Activated T-cell treated with anti-CD3 and anti-CD28 coated beads for 1 hour (primary cell): ENCODE measurements around the gene PDE8A.
"Not testable (repeated sequence)": the region's sequence is repeated elsewhere in the genome, so short reads cannot be mapped to it uniquely, and the experiment has no call there.

Experiments
- DNase-seq: peaks from one replicate; pipeline ENCODE4 v3.0.0-alpha.2; 2020; ENCODE audit warnings: low read depth

PDE8A gene

GRCh38 chr15:85011160-85011571, 29.5 kb downstream of the PDE8A start:
- DNase-seq: no peak

GRCh38 chr15:85011724-85012123, 30.1 kb downstream of the PDE8A start:
- DNase-seq: not testable (repeated sequence)

DNA sequence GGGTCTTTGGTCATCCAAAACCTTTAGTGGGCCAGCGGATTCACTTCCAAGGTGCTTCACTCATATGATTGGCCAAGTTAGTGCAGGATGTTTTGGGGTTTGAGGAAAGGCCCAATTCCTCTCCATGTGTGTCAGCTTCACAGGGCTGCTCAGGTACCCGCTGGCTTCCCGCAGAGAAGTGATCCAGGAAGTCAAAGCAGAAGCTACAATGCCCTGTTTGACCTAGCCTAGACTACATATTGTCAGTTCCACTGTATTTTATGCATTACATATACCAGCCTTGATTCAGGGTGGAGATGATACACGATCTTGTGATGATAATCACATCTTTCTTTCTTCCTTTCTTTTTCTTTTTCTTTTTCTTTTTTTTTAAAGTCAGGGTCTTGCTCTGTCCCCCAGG, 32.1 kb downstream of the PDE8A start:
- DNase-seq: no peak

- DNase-seq: no peak
Observed at GRCh38 chr15:85014932-85015331, 33.3 kb downstream of the PDE8A start.

DNA sequence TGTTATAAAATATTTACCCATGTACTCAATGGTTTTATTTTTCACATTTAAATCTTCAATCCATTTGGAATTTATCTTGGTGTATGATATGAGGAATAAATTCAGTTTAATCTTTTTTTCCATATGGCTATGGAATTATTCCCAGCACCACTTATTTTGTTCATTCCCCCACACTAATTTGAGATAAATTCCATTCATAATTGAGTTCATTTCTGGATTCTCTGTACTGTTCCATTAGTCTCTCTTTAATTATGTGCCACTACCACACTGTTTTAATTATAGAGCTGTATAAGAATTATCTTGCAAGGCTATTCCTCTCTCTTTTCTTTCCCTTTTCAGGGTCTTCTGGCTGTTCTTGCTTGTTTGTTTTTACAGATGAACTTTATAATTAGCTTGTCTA, 34.6 kb downstream of the PDE8A start:
- DNase-seq: no peak

- DNase-seq: no peak
Observed at GRCh38 chr15:85019815-85020590, 38.3 kb downstream of the PDE8A start.

DNA sequence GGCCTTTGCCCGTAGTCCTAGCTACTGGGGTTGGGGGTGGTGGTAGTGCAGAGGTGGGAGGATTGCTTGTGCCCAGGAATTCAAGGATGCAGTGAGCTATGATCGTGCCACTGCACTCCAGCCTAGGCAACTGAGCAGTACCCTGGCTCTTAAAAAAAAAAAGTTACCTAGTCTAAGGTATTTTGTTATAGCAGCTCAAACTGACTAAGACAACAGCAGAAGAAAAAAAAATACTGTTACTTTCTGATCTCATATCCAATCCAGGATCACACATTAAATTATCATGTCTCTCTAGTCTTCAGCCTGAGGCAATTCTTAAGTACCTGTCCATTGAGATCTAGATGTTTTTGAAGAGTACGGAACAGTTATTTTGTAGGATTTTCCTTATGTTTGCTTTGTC, 39.8 kb downstream of the PDE8A start:
- DNase-seq: no peak

DNA sequence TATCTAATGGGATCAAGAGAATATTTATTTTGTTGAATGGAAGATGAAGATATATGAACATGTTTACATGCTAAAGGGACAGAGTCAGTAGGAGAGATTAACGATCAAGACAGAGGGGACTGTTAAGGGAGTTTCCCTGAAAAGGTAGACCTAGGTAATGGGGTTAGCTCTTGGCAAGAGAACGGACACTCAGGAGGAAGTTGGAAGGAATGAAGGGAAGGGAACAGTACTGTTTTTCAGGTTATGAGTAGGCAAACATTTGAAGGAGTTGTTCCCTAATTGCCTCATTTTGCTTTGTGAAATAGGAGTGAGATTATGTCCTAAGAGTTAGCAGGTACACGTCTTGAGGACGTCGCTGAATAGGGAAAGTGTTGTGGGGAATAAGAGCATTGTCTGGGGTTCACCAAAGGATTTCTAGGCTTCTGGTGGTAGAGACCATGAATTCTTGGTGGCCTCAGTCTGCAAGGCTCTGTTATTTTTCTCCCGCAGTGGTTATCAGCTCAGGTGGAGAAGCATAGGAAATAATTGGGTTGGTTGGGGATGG, 41.3 kb downstream of the PDE8A start:
- DNase-seq: no peak

GRCh38 chr15:85024003-85024402, 42.3 kb downstream of the PDE8A start:
- no peak for DNase-seq

GRCh38 chr15:85024509-85025336, 43.1 kb downstream of the PDE8A start:
- DNase-seq: no peak

DNA sequence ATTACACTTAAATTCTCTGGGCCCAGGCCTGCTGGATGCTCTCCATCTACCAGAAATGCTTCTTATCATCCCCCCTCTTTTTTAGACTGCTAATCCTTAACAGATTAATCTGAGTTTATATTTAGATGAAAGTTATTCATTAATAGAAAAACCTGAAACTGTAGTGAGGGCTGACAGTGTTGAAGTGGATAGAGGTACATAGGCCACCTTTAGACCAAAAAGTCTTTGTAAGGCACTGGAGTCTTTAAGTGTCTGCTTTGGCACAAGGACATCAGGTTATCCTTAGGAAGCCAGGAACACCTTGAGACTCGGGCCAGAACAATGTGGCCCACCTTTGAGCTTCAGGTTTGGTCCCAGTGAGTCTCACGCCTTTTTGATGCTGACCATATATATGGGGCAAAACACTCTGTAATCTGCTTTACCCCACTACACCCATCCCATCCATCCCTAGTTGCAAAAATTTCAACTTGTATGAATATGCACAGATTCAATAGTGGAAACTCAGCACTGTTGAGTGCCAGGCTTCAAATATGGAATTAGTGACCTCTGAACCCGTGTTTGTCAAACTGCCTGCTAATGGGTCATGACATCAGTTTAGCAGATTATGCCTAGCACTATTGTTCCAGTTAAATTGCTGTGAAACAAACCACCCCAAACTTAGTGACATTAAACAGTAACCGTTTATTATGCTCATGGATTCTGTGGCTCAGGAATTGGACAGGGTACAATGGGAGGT, 44.0 kb downstream of the PDE8A start:
- no peak for DNase-seq

GRCh38 chr15:85026304-85027032, 44.8 kb downstream of the PDE8A start:
- no peak for DNase-seq

- no peak for DNase-seq
Observed at GRCh38 chr15:85027033-85027380, 45.4 kb downstream of the PDE8A start.

- DNase-seq: no peak
Observed at GRCh38 chr15:85027421-85027820, 45.8 kb downstream of the PDE8A start.

GRCh38 chr15:85028416-85028815, 46.8 kb downstream of the PDE8A start:
- DNase-seq: no peak

- DNase-seq: no peak
Observed at GRCh38 chr15:85029221-85029620, 47.6 kb downstream of the PDE8A start.

DNA sequence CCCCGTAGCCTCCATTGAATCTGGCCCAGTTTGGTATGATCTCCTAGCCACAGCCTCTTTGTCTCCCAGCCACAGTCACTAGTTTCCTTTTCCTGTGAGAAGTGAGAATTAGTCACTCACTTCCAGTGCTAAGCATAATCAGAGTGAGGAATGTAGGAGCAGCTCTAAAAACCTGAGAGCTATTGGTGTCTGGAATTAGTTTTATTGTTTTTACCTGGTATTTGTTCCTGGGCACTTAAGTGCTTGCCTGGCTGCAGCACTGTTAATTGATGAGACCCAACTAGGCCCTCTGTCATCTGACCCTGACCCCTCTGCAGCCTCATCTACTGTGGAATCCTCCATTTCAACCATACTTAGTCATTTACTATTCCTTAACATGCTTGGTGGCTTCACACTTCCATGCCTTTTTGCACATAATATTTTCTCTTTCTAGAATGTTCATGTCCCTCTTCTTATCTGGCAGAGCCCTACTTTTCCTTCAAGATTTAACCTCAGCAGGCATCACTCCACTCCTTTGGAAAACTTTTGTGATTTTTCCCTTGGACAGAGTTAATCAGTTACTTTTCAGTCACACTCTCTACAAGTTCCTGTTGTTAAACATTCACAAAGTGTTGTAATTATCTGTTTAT, 48.8 kb downstream of the PDE8A start:
- DNase-seq: no peak

- no peak for DNase-seq
Observed at GRCh38 chr15:85031086-85031943, 49.7 kb downstream of the PDE8A start.

GRCh38 chr15:85031944-85032558, 50.4 kb downstream of the PDE8A start:
- DNase-seq: no peak

DNA sequence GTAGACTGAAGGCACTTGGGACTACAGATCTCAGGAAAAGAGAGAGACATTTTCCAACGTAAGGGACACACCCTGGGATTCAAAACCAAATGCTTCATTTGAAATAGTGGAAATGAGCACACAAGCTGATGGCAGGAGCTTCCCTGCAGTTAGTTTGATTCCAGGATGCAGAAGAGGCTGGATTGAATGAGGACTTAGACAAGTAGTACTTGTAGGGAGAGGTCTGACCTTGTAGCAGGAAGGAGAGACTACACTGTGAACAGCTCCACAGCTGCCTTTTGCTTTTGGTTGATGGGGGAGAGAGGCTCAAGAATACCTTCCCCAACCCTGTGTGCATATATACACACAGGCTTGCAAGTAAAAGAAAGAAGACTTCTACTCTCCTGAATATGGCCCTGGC, 51.5 kb downstream of the PDE8A start:
- DNase-seq: no peak
